Fibroblast of lung (primary cell): ENCODE measurements around the gene PMEPA1. TPM values are rescaled to one million over a fixed set of nuclear protein-coding genes. Genes with fewer than 3 reads are reported as not detected.

ENCODE experiments used
- DNase-seq, 2 donors: peaks; one replicate each; pipeline versions ENCODE4 v3.0.0 to v3.0.0-alpha.2; 2010; ENCODE audit warnings: low read depth in 2 of 2
- H2AFZ ChIP-seq: 2 replicates; pipeline ENCODE4 v1.5.1; 2012; ENCODE audit warnings: low read length, control low read depth, inconsistent platforms
- H3K27ac ChIP-seq: 2 replicates; pipeline ENCODE4 v1.5.1; 2011; ENCODE audit warnings: low read length, control low read depth; ENCODE audit not compliant: insufficient read depth
- H3K27me3 ChIP-seq: 2 replicates; pipeline ENCODE4 v1.5.1; 2011; ENCODE audit warnings: mild to moderate bottlenecking, low read length; ENCODE audit not compliant: control insufficient read depth, insufficient read depth
- H3K36me3 ChIP-seq: 2 replicates; pipeline ENCODE4 v1.5.1; 2011; ENCODE audit warnings: low read length; ENCODE audit not compliant: control insufficient read depth, insufficient read depth
- H3K4me1 ChIP-seq: 2 replicates; pipeline ENCODE4 v1.5.1; 2011; ENCODE audit warnings: low read length; ENCODE audit not compliant: control insufficient read depth, insufficient read depth; ENCODE audit errors: extremely low read depth
- H3K4me2 ChIP-seq: 2 replicates; pipeline ENCODE4 v1.5.1; 2011; ENCODE audit warnings: low read length, control low read depth; ENCODE audit not compliant: insufficient read depth; ENCODE audit errors: extremely low read depth
- H3K4me3 ChIP-seq, 4 experiments: fragments of 200-600 bp in 1 of 4; sonication (generic) in 1 of 4; replicated peaks in 1 of 4; 2 replicates each; pipeline ENCODE4 v1.5.1; 2011 to 2016; ENCODE audit warnings: low read length in 4 of 4, low read depth in 3 of 4, mild to moderate bottlenecking in 3 of 4, control low read depth in 2 of 4, inconsistent platforms in 1 of 4, mixed read lengths in 1 of 4; ENCODE audit not compliant: insufficient read depth in 1 of 4; ENCODE audit errors: control extremely low read depth in 1 of 4
- H3K79me2 ChIP-seq: 2 replicates; pipeline ENCODE4 v1.5.1; 2012; ENCODE audit warnings: mild to moderate bottlenecking, low read length, inconsistent platforms; ENCODE audit not compliant: control insufficient read depth, insufficient read depth
- H3K9ac ChIP-seq: 2 replicates; pipeline ENCODE4 v1.5.1; 2011; ENCODE audit warnings: mild to moderate bottlenecking, low read length, control low read depth; ENCODE audit not compliant: insufficient read depth
- H3K9me3 ChIP-seq: 2 replicates; pipeline ENCODE4 v1.5.1; 2012; ENCODE audit warnings: low read depth, low read length; ENCODE audit not compliant: control insufficient read depth, insufficient read depth
- H4K20me1 ChIP-seq: 2 replicates; pipeline ENCODE4 v1.5.1; 2011; ENCODE audit warnings: low read length; ENCODE audit not compliant: control insufficient read depth, insufficient read depth; ENCODE audit errors: extremely low read depth
- EZH2 ChIP-seq: IDR thresholded peaks from 2 replicates; pipeline ENCODE4 v1.5.1; 2012; ENCODE audit warnings: low read length, control low read depth, mild to moderate bottlenecking; ENCODE audit errors: missing control alignments
- polyA plus RNA-seq, 2 donors: library from polyadenylated mRNA; depleted of rRNA in 1 of 2; stranded (reverse) in 1 of 2; unstranded in 1 of 2; fragments of >200 nt; gene quantifications; 2 replicates each; pipeline ENCODE4 v1.2.1, GENCODE V29; 2011 to 2012; ENCODE audit warnings: missing spikeins in 1 of 2
- total RNA-seq: library from RNA; depleted of rRNA; stranded (reverse); fragments of >200 nt; gene quantifications from 2 replicates; pipeline ENCODE4 v1.2.1, GENCODE V29; 2014
- TF ChIP-seq, protein P1 (sequence below), 2 donors: IDR thresholded peaks in 1 of 2; conservative IDR thresholded peaks in 1 of 2; 1 replicate in 1 of 2; 2 replicates in 1 of 2; pipeline ENCODE4 v1.5.1; 2011 to 2012; ENCODE audit warnings: low read length in 2 of 2, control low read depth in 1 of 2, inconsistent platforms in 1 of 2, low read depth in 1 of 2, mild to moderate bottlenecking in 1 of 2

The PMEPA1 gene
- total and polyA plus RNA-seq, 2 donors (not counting 1 experiment from before 2014, with no cell fraction given) = 0.19 to 0.33 TPM

DNA sequence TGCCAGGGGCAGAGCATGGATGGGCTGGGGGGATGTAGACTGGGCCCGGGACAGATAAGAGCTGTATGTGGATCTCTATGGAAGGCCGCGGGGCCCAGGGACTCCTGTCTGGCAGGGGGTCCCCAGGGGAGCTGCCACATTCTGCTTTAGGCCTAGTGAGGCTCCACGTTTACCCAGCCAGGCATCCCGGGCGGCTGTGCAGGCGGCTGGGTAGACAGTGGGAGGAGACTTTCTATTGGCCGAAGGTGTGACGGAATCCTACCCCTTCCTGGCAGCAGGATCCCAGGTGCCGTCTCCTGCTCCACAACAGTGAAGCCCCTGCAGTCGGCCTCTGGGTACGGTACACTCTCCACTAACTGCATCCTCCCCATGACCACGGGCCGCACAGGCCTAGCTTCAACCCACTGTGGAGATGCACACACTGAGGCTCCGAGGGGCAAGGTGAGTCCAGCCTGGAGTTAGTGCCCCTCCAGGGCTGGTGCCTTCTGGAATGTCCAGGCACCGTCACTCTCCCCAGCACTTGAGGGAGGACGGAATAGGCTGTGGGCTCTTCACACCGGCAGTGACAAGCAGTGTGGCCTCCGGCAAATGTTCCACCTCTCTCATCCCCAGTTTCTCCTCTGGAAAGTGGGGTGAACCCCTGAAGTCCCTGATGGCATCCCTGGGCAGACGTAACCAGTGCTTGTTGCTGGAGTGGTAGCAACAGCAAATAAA, 52.8 kb downstream of the PMEPA1 start:
- Histone ChIP-seq H3K27ac (no peak overlapping the region), H2AFZ (no peak overlapping the region), H4K20me1 (no peaks in the 10 kb centered on the region), H3K9me3 (no peaks in the 10 kb centered on the region), H3K4me3 (no peak overlapping the region), H3K4me2 (no peak overlapping the region), H3K4me1 (no peaks in the 10 kb centered on the region), H3K27me3 (no peaks in the 10 kb centered on the region), H3K9ac (no peak overlapping the region), H3K36me3 (no peaks in the 10 kb centered on the region), H3K79me2 (no peaks in the 10 kb centered on the region)
- no peak for DNase-seq
- no peak for TF ChIP-seq EZH2
- TF ChIP-seq, protein P1, sequence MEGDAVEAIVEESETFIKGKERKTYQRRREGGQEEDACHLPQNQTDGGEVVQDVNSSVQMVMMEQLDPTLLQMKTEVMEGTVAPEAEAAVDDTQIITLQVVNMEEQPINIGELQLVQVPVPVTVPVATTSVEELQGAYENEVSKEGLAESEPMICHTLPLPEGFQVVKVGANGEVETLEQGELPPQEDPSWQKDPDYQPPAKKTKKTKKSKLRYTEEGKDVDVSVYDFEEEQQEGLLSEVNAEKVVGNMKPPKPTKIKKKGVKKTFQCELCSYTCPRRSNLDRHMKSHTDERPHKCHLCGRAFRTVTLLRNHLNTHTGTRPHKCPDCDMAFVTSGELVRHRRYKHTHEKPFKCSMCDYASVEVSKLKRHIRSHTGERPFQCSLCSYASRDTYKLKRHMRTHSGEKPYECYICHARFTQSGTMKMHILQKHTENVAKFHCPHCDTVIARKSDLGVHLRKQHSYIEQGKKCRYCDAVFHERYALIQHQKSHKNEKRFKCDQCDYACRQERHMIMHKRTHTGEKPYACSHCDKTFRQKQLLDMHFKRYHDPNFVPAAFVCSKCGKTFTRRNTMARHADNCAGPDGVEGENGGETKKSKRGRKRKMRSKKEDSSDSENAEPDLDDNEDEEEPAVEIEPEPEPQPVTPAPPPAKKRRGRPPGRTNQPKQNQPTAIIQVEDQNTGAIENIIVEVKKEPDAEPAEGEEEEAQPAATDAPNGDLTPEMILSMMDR (conservative IDR thresholded peaks at IDR 0.05 in 1 of 2, IDR thresholded peaks at IDR 0.05 in 1 of 2; ENCODE audit: low read depth in 1 of 2, low read length in 2 of 2) = no peak

DNA sequence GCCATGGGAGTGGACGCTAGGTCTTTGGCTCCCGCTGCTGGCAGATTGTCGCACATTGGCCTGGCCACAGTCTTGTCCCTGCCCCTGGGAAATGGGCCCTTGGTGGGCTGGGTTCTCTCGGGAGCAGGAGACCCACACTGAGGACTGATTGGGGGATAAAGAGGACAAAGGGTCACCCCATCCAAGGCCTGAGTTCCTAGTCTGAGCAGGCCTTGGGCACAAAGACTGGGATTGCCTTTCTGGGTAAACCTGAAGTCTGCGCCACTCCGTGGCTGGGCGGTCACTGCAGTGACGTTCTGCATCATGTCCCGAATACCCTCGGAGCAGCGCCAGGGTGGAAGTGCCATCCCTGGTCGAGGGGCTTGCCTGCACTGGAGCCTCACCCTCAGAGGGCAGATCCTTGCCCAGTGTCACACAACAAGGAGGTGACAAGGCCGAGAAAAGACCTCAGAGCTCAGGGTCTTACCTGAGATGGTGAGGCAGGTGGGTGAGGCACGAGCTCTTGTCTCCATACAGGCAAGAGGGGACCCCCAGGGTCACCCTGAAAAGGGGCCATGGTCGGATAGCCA, 53.5 kb downstream of the PMEPA1 start:
- H3K27me3 ChIP-seq = no peaks in the 10 kb centered on the region
- H3K36me3 ChIP-seq = no peaks in the 10 kb centered on the region
- H3K9ac ChIP-seq = no peak overlapping the region
- no peak for DNase-seq
- H3K9me3 ChIP-seq = no peaks in the 10 kb centered on the region
- TF ChIP-seq EZH2 = no peak
- TF ChIP-seq, protein P1 (conservative IDR thresholded peaks at IDR 0.05 in 1 of 2, IDR thresholded peaks at IDR 0.05 in 1 of 2; ENCODE audit: low read depth in 1 of 2, low read length in 2 of 2) = no peak
- H3K4me1 ChIP-seq = no peaks in the 10 kb centered on the region
- H4K20me1 ChIP-seq = no peaks in the 10 kb centered on the region
- H3K79me2 ChIP-seq = no peaks in the 10 kb centered on the region
- H2AFZ ChIP-seq = no peak overlapping the region
- no peak overlapping the region for H3K4me3 ChIP-seq
- no peak overlapping the region for H3K4me2 ChIP-seq
- no peak overlapping the region for H3K27ac ChIP-seq

DNA sequence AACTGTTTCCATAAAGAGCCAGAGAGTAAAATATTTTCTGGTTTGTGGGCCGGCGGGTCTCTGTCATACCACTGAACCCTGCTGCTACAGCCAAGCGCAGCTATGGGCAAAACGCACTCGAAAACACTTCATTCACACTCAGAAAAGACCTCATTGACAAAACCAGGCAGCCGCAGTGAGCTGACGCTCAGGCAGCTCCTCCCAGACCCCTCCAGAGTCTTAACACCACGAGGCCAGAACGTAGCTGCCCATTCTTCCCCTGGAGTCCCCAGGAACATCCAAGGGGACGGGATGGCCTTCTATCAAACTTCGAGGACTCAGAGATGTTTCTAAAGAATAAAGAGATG, 54.0 kb downstream of the PMEPA1 start:
- H3K4me1 ChIP-seq = no peaks in the 10 kb centered on the region
- H4K20me1 ChIP-seq = no peaks in the 10 kb centered on the region
- H3K9ac ChIP-seq = no peak overlapping the region
- no peaks in the 10 kb centered on the region for H3K36me3 ChIP-seq
- H3K27ac ChIP-seq = no peak overlapping the region
- no peak for DNase-seq
- H3K4me2 ChIP-seq = no peak overlapping the region
- H3K79me2 ChIP-seq = no peaks in the 10 kb centered on the region
- H3K4me3 ChIP-seq = no peak overlapping the region
- TF ChIP-seq, protein P1 (conservative IDR thresholded peaks at IDR 0.05 in 1 of 2, IDR thresholded peaks at IDR 0.05 in 1 of 2; ENCODE audit: low read depth in 1 of 2, low read length in 2 of 2) = no peak
- no peak for TF ChIP-seq EZH2
- no peaks in the 10 kb centered on the region for H3K27me3 ChIP-seq
- no peak overlapping the region for H2AFZ ChIP-seq
- H3K9me3 ChIP-seq = no peaks in the 10 kb centered on the region
